Measurements from ENCODE around the gene FBXL13.
A peak's percentile ranks its signal among the peaks of the same experiment; 100 is the strongest.

Gene FBXL13

DNA sequence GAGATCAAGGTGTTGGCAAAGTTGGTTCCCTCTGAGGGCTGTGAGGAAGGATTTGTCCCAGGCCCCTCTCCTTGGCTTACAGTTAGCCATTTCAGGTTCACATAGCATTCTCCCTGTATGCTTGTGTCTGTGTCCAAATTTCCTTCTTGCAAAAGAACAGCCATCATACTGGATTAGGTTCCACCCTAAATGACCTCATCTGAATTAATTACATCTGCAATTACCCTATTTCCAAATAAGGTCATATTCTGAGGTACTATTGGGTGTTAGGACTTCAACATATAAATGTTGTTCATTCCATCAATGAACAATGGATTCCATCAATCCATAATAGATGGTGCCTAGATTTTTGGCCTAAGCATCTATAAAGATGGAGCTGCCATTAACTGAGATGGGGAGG is 178.0 kb downstream of the FBXL13 start:
- no peak for DNase-seq (ENCODE audit: low read depth, low spot score)

DNA sequence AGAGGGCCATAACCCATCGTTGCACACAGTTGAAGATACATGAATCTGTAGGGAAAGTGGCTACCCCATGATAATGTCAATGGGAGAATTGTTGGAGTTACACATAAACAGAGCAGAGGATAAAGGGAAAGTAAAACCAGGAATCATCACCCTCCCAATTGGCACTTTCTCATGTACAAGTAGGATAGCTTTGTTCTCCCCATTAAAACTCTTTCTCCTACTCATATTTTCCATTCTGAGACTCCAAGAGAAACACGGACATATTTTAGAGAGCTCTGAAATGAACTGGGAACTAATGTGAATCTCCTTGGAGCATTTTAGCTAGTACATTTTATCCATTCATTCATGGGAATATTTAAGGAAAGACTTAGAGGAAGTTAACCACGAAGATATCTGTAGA is 179.0 kb downstream of the FBXL13 start:
- no peak for DNase-seq (ENCODE audit: low read depth, low spot score)

DNA sequence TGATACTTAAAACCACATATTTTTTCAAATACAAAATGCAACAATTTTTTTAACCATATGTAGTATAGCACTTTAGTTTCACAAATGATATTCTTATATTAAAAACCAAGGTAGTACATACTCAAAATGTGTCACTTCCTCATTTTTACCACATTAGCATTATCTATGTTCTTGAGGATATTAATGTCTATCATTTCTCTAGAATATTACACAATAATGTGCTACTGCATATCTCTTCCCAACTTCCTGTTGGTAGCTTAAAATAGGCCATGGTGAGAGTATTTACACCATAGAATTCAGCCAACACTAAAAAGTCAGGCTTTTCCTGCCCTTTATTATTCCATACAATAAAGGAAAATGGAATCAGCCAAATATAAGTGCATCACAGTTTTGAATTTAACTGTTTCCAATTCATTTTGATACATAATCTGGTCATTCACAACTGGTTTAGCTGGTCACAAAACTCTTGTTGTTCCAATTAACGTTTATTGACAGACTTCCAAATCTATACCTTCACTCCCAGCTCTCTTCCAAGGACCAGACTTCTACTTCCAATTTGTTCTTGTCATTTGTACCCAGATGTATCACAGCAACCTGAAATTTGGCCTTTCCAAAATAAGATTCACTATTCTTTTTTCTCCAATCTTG is 181.8 kb downstream of the FBXL13 start:
- no peak for DNase-seq (ENCODE audit: low read depth, low spot score)

DNA sequence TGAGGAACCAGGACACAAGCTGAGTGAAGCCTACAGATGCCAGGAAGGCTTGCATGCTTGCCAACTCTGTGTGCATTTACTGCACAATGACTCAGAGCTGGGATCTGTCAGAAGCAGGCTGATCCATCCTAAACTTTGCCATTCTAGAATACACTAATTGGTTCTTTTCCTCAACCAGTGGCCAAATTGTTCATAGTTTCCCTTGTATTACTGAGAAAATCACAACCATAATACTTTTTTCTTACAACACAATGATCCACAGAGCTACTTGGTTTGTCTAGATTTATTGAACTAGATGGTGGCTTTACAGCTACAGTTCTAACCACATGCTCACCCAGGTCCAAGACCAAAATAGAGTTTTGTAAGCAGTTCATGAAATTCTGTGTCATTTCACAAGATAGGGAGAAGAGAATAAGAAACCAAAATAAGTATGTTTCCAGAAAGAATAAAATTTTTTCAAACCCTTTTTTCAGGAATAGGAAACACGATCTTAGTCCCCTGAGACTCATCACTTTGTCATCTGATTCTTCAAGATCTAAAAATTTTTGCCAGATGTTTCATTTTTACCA is 182.8 kb downstream of the FBXL13 start:
- no peak for DNase-seq (ENCODE audit: low read depth, low spot score)

DNA sequence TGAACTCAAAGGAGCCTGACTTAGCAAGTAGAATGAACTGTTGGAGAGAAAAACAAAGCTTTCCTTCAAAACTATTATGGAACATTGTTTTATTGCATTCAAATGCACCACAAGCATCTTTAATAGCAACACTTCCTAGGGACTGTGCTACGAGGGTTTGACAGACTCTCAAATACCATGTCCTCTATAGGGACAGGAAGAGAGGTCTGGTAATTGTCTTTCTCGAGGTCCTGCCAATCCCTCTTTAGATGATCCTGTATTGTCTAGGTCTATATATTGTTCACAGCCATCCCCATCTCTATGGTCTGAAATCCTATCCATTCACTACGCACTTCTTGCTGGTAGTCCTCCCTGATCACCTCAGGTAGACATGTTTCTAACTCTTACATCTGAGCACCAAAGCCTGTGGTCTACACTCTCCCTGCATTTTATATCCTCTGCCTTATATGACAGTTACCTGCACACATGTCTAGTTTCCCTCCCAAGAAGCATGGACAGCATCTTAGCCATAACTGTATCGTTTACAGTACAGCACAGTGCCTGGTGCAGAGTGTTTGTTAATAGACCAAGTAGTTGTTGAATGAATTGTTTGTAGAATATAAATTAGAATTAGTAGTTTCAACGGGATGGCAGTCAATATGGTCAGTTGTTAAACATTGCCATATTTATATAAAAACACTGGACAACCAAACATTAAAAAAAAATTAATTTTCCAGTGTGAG is 183.5 kb downstream of the FBXL13 start:
- DNase-seq (ENCODE audit: low read depth, low spot score), result no peak

DNA sequence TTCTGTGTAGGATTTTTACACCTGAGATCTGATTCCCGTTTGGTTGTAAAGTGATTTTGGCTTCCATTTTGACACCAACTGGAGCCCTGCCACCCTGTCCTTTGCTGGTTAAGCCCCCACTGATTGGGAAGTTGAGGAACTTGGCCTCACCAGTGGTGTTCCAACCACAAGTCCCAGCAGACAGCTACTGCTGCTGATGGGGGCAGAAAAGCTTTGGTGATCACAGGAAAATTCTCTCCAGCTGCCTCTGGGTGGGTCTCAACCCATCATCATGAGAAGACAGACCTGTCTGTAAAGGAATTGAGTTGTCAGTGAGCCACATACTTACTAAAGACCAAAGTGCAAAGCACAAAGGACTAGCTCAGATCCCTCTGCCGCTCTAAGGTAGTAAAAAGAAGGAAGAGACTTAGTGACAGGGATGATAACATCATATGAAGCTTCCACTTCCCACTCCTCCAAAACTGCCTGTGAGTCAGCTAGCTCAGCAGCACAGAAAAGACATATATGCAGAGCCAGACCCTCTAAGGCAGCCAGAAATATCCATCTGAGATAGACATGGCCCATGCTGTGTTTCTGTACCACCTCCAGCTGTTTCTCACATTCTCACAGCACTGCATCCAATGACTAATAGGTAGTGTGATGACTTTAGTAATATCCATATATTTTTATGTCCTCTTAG is 184.2 kb downstream of the FBXL13 start:
- peak; percentile 97 for DNase-seq (ENCODE audit: low read depth, low spot score)

DNA sequence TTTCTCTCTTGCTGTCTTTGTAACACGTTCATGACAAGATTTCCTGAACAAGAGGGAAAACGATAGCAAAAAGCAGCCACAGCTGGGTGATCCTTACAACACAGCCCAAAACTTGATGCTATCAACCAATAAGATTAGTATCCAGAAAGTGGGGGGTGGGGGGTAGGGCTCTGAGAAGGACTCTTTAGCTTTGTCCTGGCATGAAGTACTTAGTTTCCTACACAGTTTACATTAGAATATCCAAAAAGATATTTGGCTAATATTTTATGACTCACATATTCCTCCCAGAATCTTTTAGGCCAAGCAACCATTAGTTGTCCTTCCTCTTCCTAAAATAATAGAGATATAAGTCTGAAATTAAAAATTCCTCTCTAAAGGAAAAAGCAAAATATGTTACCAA is 184.7 kb downstream of the FBXL13 start:
- DNase-seq (ENCODE audit: low read depth, low spot score), result no peak

DNA sequence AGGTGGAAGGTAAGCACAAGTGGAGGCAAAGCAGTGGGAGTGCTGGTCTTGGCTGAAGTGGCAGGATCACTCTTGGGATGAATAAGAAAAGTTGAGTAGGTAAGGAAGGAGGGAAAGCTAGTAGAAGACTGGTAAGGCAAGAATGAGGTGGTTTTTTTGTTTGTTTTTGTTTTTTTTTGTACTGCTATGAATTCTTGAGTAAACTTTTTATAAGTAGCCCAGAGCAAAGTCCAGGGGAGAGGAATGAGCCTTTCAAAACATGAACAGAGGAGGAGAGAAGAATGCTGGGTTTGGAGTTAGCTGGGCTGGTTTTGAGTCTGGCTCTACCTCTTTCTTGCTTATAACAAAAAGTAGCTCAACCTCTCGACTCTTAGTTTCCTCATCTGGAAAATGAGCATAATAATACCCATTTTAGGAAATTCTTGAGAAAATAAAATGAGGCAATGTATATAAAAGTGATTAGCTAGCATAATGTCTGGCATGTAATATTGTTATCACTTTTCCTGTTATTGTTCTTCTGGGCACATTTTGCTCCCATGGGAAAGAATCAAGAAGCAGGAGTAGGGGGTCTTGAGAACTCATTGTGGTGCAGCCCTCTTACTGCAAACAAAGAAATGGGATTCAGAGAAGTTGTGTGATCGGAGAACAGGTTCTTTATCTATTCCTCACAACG is 185.9 kb downstream of the FBXL13 start:
- DNase-seq (ENCODE audit: low read depth, low spot score), result no peak

DNA sequence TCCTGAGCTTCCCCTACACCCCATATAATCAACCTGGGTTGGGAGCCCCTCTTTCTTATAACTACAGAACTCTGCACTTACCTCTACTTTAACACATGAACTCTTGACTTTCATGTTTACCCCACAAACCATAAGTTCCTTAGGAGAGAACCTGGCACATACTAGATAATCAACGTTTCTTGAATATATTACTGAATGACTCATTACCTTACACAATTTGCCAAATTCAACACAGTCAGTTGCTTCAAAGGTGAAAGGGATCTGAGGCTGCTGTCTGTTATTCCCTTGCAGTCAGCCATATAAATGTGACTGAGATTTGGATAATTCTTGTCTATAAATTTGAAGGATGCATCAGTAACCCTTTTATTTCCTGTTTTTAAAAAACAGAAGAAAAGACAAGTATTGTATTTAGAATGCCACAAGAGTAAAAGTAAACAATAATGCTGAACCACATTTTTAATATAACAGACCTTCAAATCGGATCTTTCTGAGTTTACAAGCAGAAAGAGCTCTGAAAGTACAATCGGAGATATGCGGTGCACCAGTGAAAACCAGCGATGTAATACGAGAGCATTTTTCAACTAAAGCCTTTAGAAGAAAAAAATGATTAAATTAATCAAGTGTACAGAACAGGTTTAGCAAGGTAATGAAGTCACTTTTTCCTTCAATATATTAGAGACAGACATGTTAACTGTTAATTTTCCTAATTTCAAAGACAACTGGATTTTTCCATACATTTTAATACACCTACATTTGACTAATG is 191.3 kb downstream of the FBXL13 start:
- no peak for DNase-seq (ENCODE audit: low read depth, low spot score)

DNA sequence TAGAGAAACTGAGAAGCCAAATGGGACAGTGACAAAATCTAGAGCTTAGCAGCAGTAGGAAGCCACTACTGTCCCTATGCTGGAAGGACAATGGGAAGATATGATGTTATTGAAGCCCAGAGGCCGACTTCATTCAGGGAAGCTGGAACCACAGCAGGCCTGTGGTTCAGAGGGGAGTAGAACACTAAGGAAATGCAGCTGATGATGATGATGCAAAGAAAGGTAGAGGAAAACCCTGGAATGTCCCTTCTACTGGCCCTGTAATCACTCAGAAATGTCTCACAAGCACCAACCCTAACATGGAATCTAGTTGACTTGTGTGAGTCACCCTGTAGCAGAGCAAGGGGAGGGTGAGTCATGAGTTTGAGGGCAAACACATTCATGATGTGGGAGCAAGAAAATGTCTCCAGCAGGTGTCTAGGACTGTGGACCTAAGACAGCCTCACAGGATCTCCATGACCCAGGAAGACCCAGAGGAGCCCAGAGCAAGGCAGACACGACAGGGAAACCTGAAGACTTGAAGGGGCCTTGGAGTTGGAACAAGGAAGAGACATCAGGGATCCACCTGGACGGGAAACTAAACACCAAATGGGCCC is 198.8 kb downstream of the FBXL13 start:
- peak; percentile 46 for DNase-seq (ENCODE audit: low read depth, low spot score)

DNA sequence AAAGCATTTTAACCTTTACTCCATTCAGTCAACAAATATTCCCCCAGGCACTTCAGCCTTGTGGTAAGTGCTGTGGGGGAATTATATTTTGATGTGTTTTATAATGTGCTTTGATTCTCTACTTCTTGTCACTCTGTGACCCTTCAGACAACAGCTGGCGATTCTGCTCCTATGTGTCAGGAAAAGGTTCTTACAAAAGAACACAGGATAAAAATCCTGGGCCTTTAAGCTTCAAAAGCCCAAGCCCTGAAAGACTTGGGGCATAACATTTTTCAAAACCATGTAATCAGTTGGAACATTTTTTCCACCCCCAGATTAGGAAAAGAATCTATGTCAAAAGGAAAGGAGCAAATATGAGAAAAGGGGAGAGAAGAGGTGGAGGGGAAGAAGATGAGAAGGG is 199.6 kb downstream of the FBXL13 start:
- DNase-seq (ENCODE audit: low read depth, low spot score), result no peak

DNA sequence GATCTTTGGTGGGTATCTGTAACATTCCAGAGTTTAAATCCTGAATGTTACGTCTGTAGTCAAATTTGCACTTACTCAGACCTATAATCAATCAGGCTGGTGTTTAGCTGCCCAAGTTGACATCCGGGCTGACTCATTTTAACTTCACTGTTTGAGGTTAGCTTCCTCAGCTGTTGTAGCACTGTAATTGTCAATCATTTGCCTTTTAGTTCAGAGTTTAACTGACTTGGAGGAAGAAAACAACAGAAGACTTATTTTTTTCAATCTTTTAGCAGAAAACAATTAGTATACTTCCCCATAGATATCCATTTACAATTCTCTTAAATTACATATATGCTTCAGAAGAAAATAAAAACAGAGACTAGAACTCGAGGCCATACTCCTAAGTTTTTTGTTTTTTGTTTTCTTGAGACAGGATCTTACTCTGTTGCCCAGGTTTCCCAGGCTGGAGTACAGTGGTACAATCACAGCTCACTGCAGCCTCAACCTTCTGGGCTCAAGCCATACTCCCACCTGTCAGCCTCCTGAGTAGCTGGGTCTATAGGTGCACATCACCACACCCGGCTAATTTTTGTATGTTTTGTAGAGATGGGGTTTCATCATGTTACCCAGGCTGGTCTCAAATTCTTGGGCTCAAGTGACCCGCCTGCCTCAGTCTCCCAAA is 200.3 kb downstream of the FBXL13 start:
- no peak for DNase-seq (ENCODE audit: low read depth, low spot score)

DNA sequence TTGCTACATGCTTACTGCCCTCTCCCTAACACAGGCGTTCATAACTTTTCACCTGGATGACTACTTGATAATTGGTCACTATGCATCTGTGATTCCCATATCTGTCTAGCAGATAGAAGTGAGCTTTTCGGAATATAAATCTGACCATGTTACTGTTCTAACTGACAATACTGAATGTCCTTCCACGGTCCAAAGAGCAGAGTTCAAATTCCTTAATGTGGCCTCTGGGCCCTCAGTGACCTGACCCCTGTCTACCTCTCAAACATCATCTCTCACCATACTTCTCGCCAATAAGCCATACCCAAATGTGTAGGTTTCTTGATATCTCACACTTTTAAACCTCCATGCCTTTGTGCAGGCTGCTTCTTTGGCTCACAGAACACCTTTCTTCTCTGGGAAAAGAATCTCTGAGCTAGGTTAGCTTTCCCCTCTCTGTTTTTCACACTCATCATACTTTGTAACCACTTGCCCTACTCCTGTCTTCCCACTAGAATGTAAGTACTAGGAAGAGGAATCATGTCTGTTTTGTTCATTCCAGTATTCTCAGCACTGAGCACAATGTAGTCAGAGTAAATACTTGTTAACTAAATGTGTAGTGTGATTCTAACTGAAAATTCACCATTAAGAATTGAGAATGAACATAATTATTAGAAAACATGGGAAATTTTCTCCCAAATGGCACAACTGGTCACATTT is 201.0 kb downstream of the FBXL13 start:
- no peak for DNase-seq (ENCODE audit: low read depth, low spot score)

DNA sequence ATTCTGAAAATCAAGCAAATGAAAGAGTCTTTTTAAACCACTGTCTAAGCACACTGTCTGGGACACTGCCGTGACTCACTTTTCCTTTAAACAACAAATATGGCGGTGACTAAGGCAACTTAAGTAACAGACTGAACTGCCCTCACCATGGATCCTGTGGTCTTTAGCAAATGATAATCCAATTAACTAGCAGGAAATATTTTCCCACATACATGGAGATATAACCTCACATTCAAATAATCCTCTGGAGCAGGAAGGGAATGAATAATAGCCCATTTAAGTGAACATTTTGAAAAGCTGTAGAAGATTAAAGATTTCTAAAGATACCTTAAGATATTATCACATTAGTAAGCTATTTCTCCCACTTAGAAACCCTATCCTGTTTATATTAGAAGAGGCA is 202.1 kb downstream of the FBXL13 start:
- DNase-seq (ENCODE audit: low read depth, low spot score), result no peak

DNA sequence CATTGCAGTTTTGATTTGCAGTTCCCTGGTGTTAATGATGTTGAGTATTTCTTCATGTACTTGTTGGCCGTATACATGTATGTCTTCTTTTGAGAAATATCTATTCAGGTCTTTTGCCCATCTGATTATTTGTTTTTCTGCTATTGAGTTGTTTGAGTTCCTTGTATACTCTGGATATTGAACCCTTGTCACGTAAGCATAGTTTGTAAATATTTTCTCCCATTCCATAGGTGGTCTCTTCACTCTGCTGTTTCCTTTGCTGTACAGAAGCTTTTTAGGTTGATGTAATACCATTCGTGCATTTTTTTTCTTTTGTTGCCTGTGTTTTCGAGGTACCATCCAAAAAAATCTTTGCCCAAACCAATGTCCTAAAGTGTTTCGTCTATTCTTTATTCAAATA is 205.4 kb downstream of the FBXL13 start:
- DNase-seq (ENCODE audit: low read depth, low spot score), result no peak

DNA sequence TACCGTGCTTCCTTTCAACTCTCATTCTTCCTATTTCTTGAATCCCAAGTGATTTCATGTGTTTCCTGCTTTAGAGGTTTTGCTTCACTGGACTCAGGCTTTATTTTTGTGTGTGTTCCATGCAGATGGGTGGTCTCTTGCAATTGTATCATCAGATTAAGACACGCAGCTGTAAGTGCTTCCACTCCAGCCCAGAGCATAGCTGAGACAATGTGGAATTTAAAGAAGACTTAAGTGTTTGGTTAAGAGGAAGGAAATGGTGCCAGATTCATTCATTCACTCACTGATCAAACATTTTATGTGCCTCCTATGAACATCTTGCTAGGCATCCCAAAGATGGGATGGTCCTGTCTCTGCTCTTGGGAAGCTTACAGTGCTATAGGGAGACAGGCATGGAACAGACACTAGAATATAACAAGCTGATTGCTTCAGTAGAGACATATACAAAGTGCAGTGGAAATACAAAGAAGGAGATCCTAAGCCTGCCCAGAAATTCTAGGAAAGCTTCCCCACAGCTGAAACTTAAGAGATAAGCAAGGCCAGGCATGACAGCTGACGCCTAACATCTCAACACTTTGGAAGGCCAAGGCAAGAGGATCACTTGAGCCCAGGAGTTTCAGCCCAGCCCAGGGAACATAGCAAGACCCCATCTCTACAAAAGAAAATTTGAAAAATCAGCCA is 207.9 kb downstream of the FBXL13 start:
- DNase-seq (ENCODE audit: low read depth, low spot score), result no peak

DNA sequence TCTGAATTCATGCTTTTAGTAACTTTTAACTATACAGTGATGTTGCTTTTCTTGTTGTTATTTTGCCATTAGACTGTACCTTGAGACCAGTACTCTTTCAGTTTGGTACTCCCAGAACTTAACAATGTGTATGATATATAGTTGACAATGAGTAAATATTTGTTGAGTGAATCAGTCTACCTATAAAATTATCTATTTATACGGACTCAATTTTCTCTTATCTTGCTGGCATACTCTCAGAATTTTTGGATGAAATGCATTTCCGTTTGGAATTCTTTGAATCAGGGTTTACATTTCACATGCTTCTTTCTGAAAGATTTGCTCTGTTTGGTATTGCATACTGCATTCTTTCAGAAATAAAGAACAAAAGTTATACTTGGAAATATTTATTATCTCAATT is 209.6 kb downstream of the FBXL13 start:
- DNase-seq (ENCODE audit: low read depth, low spot score), result no peak

DNA sequence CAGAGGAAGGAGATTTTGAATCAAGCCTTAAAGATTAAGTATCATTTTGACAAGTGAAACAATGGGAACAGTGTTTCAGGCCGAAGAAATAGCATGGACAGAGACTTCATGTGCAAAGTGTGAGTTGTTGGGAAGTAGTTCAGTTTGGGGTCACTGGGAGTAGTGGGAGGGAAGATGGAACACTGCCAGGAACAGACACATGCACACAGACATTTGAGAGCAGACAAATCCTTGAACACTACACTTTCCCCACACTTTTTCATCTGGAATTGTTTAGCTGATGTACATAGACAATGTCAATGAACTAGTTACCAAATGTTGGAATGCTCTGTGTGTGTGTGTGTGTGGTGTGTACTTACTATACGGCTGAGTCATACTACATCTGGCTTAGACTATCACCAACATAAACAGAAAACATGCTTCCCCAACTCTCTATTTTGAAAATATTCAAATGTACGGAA is 214.2 kb downstream of the FBXL13 start:
- peak; percentile 88 for DNase-seq (ENCODE audit: low read depth, low spot score)

DNA sequence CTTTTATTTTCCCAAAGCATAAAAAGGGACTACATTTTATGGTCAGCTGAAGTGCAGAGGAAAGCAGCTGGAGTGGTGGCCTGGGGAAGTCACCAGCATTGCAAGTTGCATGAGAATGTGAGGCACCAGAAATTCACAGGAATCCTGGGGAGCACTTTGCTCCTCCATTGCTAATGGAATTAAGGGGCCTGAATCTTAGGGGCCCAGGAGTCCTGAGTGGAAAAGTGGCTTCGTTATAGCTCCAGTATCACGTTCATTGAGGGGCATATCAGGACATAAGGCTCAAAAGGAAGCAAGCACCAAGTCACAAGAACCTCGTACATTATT is 214.8 kb downstream of the FBXL13 start:
- no peak for DNase-seq (ENCODE audit: low read depth, low spot score)

Measured in brain pericyte (primary cell).